GM23338 (cell line): ENCODE measurements around the gene BMP8A.

Source experiments
- EZH2 ChIP-seq: fragments of 200-600 bp; sonication (generic); IDR thresholded peaks from one replicate; pipeline ENCODE4 v1.8.0; 2017; ENCODE audit warnings: antibody characterized with exemption, mild to moderate bottlenecking, low read depth; ENCODE audit not compliant: unreplicated experiment
- POLR2AphosphoS5 ChIP-seq: IDR thresholded peaks from 2 replicates; pipeline ENCODE4 v1.6.1; 2016; ENCODE audit warnings: antibody characterized with exemption, low read depth
- TF ChIP-seq, protein P1 (sequence below), 2 experiments: fragments of 200-600 bp in 1 of 2; sonication (generic) in 1 of 2; conservative IDR thresholded peaks; 2 replicates each; pipeline versions ENCODE4 v1.5.1 to v1.6.1; 2016 to 2017; ENCODE audit warnings: antibody characterized with exemption in 2 of 2, low read depth in 2 of 2, mild to moderate bottlenecking in 2 of 2, moderate library complexity in 1 of 2

DNA sequence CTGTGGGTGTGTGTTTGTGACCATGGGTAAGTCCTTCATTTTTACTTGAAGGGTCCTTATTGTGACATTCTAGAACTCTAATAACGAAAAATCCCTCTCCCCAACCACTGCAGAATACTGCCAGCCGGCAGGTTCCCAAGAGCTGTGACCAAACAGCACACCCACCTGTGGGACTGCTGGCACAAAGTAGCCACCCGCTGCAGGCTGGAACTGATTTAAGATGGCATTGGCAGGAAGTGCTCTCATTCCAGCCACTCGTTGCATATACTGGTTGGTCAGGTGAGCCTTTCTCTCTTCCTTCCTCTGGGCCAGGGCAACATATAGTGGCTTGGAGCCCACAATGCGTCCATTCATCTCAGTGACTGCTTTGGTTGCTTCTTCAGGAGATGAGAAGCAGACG is 73.5 kb downstream of the BMP8A start:
- TF ChIP-seq, protein P1, sequence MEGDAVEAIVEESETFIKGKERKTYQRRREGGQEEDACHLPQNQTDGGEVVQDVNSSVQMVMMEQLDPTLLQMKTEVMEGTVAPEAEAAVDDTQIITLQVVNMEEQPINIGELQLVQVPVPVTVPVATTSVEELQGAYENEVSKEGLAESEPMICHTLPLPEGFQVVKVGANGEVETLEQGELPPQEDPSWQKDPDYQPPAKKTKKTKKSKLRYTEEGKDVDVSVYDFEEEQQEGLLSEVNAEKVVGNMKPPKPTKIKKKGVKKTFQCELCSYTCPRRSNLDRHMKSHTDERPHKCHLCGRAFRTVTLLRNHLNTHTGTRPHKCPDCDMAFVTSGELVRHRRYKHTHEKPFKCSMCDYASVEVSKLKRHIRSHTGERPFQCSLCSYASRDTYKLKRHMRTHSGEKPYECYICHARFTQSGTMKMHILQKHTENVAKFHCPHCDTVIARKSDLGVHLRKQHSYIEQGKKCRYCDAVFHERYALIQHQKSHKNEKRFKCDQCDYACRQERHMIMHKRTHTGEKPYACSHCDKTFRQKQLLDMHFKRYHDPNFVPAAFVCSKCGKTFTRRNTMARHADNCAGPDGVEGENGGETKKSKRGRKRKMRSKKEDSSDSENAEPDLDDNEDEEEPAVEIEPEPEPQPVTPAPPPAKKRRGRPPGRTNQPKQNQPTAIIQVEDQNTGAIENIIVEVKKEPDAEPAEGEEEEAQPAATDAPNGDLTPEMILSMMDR (conservative IDR thresholded peaks at IDR 0.05; ENCODE audit: low read depth in 2 of 2), result no peak
- no peak for TF ChIP-seq POLR2AphosphoS5
- no peak for TF ChIP-seq EZH2
